ENCODE results near the gene PSMD6.
A peak's percentile ranks its signal among the peaks of the same experiment; 100 is the strongest.

PSMD6 gene

GRCh38 chr3:63964681-63965485 lies 58.4 kb downstream of the PSMD6 start:
- Histone ChIP-seq H3K27ac (replicated peaks) (peak overlapping the region; percentile 38), H3K4me3 (replicated peaks; ENCODE audit: insufficient read depth, low read length) (no peak overlapping the region), H3K27me3 (ENCODE audit: insufficient read depth, poor library complexity, severe bottlenecking) (no peaks in the 10 kb centered on the region)
- TF ChIP-seq SPI1 (IDR thresholded peaks at IDR 0.05; ENCODE audit: borderline replicate concordance, low read depth) (peak; percentile 26; the same call in 1 of the 2 replicates), CTCF (IDR thresholded peaks at IDR 0.05; ENCODE audit: insufficient read depth, low read length) (no peak), GABPA (IDR thresholded peaks at IDR 0.05; ENCODE audit: low read depth) (no peak), POLR2AphosphoS5 (IDR thresholded peaks at IDR 0.05; ENCODE audit: low read depth) (no peak), REST (IDR thresholded peaks at IDR 0.05; ENCODE audit: insufficient replicate concordance, low read depth) (no peak)
- DNase-seq (ENCODE audit: low read depth in 1 of 2, low spot score in 1 of 2) = no peak

- Histone ChIP-seq H3K27me3 (ENCODE audit: insufficient read depth, poor library complexity, severe bottlenecking) (no peaks in the 10 kb centered on the region), H3K27ac (replicated peaks) (no peak overlapping the region)
Measured at GRCh38 chr3:63963496-63963895, 59.8 kb downstream of the PSMD6 start.

More at GRCh38 chr3:63963496-63963895, 59.8 kb downstream of the PSMD6 start:
- DNase-seq (ENCODE audit: low read depth in 1 of 2, low spot score in 1 of 2) = no peak
- H3K4me3 ChIP-seq (replicated peaks; ENCODE audit: insufficient read depth, low read length) = no peak overlapping the region
- no peak for TF ChIP-seq POLR2AphosphoS5 (IDR thresholded peaks at IDR 0.05; ENCODE audit: low read depth)
- no peak for TF ChIP-seq GABPA (IDR thresholded peaks at IDR 0.05; ENCODE audit: low read depth)
- no peak for TF ChIP-seq SPI1 (IDR thresholded peaks at IDR 0.05; ENCODE audit: borderline replicate concordance, low read depth)
- TF ChIP-seq REST (IDR thresholded peaks at IDR 0.05; ENCODE audit: insufficient replicate concordance, low read depth) = no peak
- no peak for TF ChIP-seq CTCF (IDR thresholded peaks at IDR 0.05; ENCODE audit: insufficient read depth, low read length)
